ENCODE results near the gene FGF21. TPM values are rescaled to one million over a fixed set of nuclear protein-coding genes. Genes with fewer than 3 reads are reported as not detected.
A peak's percentile ranks its signal among the peaks of the same experiment; 100 is the strongest.

The FGF21 gene
- polyA plus RNA-seq, 1 of the 3 experiments (the other 2 are of a cell fraction), result not detected

DNA sequence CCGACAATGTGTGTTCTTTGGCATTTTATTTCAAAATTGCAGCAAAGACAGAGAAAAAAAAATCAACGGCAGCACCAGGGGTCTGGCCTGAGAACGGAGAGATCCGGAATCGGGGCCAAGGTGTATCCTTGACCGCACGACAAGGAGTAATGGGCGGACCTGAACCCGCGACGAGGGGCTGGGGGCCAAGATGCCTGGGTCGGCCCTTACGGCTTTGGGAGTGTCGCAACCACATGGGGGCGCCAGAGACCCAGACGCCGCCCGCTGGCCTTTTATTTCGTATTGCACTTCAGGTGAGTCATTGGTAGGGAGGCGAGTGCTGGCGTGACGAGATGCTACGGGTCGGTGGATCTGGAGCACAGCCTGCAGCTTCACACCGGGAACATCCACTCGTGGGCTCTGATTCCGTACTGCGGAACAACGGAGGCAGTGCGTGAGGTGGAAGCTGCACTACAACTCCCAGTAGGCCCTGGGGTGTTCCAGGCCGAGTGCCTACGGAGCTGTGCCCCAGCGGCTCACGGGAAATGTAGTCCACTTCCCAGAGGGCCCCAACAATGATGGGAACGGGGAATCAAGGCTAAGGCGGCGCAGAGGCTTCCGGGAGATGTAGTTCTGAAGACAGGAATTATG lies 39.8 kb downstream of the FGF21 start:
- H3K4me1 ChIP-seq (ENCODE audit: control insufficient read depth in 1 of 2, insufficient read depth in 2 of 2, low read depth in 1 of 2, low read length in 1 of 2), result peaks cover 5% of the 10 kb centered on the region in 2 experiments; a peak in 1 of 4 replicates
- H3K36me3 ChIP-seq (replicated peaks in 1 of 2; ENCODE audit: control insufficient read depth in 1 of 2, insufficient read depth in 2 of 2, low read length in 1 of 2), result no peaks in the 10 kb centered on the region
- no peaks in the 10 kb centered on the region for H4K20me1 ChIP-seq (ENCODE audit: insufficient read depth)
- no peaks in the 10 kb centered on the region for H3K79me2 ChIP-seq (ENCODE audit: insufficient read depth)
- no peaks in the 10 kb centered on the region for H3K27me3 ChIP-seq (ENCODE audit: insufficient read depth)
- peak overlapping the region; percentile 64 for H2AFZ ChIP-seq (ENCODE audit: low read depth)
- peak overlapping the region; percentile 77 for H3K4me2 ChIP-seq
- TF ChIP-seq TEAD4 (IDR thresholded peaks at IDR 0.05; ENCODE audit: borderline replicate concordance, insufficient read depth), result no peak
- TF ChIP-seq CHD2 (IDR thresholded peaks at IDR 0.05; ENCODE audit: low read length, partially characterized antibody), result peak; percentile 96
- TF ChIP-seq GABPA (IDR thresholded peaks at IDR 0.05; ENCODE audit: low read depth), result peak; percentile 61
- no peak for TF ChIP-seq RCOR1 (IDR thresholded peaks at IDR 0.05; ENCODE audit: low read length)
- TF ChIP-seq RAD21 (IDR thresholded peaks at IDR 0.05; ENCODE audit: low read length), result peak; percentile 74
- peak; percentile 52; the same call in 1 of the 2 replicates for TF ChIP-seq YY1 (IDR thresholded peaks at IDR 0.05; ENCODE audit: low read depth)
- TF ChIP-seq RXRA (IDR thresholded peaks at IDR 0.05; ENCODE audit: borderline replicate concordance, low read depth), result no peak
- no peak for TF ChIP-seq FOXM1 (IDR thresholded peaks at IDR 0.05; ENCODE audit: low read depth)
- TF ChIP-seq SMC3 (IDR thresholded peaks at IDR 0.05; ENCODE audit: low read depth, low read length), result peak; percentile 87
- peak; percentile 57; the same call in 1 of the 2 replicates for TF ChIP-seq POLR2AphosphoS5 (IDR thresholded peaks at IDR 0.05; ENCODE audit: low read depth, low read length)
- no peak for TF ChIP-seq EP300 (IDR thresholded peaks at IDR 0.05; ENCODE audit: borderline replicate concordance in 1 of 2, low read depth in 1 of 2, low read length in 1 of 2)
- no peak for TF ChIP-seq MEF2A (IDR thresholded peaks at IDR 0.05; ENCODE audit: borderline replicate concordance, low read depth)
- peak; percentile 92 for TF ChIP-seq ELF1 (IDR thresholded peaks at IDR 0.05)
- no peak for TF ChIP-seq FOXJ3 (CRISPR knock-in tag; IDR thresholded peaks at IDR 0.05)
- TF ChIP-seq, protein P1, sequence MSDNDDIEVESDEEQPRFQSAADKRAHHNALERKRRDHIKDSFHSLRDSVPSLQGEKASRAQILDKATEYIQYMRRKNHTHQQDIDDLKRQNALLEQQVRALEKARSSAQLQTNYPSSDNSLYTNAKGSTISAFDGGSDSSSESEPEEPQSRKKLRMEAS (IDR thresholded peaks at IDR 0.05; ENCODE audit: low read depth), result peak; percentile 35; the same call in 1 of the 2 replicates
- TF ChIP-seq SIN3A (IDR thresholded peaks at IDR 0.05; ENCODE audit: borderline replicate concordance, low read depth, low read length), result peak; percentile 49; the same call in 1 of the 2 replicates
- no peak for TF ChIP-seq GATA2 (CRISPR knock-in tag; IDR thresholded peaks at IDR 0.05)
- TF ChIP-seq, protein P2, sequence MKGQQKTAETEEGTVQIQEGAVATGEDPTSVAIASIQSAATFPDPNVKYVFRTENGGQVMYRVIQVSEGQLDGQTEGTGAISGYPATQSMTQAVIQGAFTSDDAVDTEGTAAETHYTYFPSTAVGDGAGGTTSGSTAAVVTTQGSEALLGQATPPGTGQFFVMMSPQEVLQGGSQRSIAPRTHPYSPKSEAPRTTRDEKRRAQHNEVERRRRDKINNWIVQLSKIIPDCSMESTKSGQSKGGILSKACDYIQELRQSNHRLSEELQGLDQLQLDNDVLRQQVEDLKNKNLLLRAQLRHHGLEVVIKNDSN (IDR thresholded peaks at IDR 0.05; ENCODE audit: borderline replicate concordance, low read depth), result no peak
- TF ChIP-seq, protein P3, sequence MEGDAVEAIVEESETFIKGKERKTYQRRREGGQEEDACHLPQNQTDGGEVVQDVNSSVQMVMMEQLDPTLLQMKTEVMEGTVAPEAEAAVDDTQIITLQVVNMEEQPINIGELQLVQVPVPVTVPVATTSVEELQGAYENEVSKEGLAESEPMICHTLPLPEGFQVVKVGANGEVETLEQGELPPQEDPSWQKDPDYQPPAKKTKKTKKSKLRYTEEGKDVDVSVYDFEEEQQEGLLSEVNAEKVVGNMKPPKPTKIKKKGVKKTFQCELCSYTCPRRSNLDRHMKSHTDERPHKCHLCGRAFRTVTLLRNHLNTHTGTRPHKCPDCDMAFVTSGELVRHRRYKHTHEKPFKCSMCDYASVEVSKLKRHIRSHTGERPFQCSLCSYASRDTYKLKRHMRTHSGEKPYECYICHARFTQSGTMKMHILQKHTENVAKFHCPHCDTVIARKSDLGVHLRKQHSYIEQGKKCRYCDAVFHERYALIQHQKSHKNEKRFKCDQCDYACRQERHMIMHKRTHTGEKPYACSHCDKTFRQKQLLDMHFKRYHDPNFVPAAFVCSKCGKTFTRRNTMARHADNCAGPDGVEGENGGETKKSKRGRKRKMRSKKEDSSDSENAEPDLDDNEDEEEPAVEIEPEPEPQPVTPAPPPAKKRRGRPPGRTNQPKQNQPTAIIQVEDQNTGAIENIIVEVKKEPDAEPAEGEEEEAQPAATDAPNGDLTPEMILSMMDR (IDR thresholded peaks at IDR 0.05), result peak; percentile 98
- TF ChIP-seq FOSL2 (IDR thresholded peaks at IDR 0.05; ENCODE audit: borderline replicate concordance, low read depth), result peak; percentile 70
- no peak for TF ChIP-seq TAF1 (IDR thresholded peaks at IDR 0.05; ENCODE audit: borderline replicate concordance, low read depth, low read length)
- no peak; the same call in 1 of the 2 replicates for TF ChIP-seq TCF12 (IDR thresholded peaks at IDR 0.05)
- peak; percentile 37; the same call in 1 of the 2 replicates for TF ChIP-seq MXI1 (IDR thresholded peaks at IDR 0.05; ENCODE audit: low read depth, low read length)
- TF ChIP-seq, protein P4, sequence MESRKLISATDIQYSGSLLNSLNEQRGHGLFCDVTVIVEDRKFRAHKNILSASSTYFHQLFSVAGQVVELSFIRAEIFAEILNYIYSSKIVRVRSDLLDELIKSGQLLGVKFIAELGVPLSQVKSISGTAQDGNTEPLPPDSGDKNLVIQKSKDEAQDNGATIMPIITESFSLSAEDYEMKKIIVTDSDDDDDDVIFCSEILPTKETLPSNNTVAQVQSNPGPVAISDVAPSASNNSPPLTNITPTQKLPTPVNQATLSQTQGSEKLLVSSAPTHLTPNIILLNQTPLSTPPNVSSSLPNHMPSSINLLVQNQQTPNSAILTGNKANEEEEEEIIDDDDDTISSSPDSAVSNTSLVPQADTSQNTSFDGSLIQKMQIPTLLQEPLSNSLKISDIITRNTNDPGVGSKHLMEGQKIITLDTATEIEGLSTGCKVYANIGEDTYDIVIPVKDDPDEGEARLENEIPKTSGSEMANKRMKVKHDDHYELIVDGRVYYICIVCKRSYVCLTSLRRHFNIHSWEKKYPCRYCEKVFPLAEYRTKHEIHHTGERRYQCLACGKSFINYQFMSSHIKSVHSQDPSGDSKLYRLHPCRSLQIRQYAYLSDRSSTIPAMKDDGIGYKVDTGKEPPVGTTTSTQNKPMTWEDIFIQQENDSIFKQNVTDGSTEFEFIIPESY (IDR thresholded peaks at IDR 0.05; ENCODE audit: borderline replicate concordance, low read depth), result peak; percentile 70; the same call in 1 of the 2 replicates
- TF ChIP-seq, protein P5, sequence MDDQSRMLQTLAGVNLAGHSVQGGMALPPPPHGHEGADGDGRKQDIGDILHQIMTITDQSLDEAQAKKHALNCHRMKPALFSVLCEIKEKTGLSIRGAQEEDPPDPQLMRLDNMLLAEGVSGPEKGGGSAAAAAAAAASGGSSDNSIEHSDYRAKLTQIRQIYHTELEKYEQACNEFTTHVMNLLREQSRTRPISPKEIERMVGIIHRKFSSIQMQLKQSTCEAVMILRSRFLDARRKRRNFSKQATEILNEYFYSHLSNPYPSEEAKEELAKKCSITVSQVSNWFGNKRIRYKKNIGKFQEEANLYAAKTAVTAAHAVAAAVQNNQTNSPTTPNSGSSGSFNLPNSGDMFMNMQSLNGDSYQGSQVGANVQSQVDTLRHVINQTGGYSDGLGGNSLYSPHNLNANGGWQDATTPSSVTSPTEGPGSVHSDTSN (IDR thresholded peaks at IDR 0.05), result peak; percentile 18; the same call in 1 of the 2 replicates
- no peak for TF ChIP-seq RFX5 (IDR thresholded peaks at IDR 0.05; ENCODE audit: low read length)
- peak; percentile 96 for DNase-seq
- peak overlapping the region; percentile 56 to 70; a peak in 3 of 4 replicates for H3K27ac ChIP-seq (ENCODE audit: low read depth in 2 of 2, low read length in 1 of 2)
- POLR2A ChIA-PET, result interaction anchor here (0.7 to 1.6 kb wide), 8 partner anchors 12 to 176 kb away, joined by 3 to 10 read pairs (median 4); partner anchors contain the start of genes BCAT2, RPL18 and SPHK2
- peaks cover 5% of the 10 kb centered on the region for H3F3A ChIP-seq (replicated peaks; ENCODE audit: insufficient read depth)
- H3K9ac ChIP-seq, result peak overlapping the region; percentile 59
- whole genome bisulfite sequencing (ENCODE audit: low lambda C conversion rate), result 4% methylated on average over 35 of the region's 38 CpGs
- no peaks in the 10 kb centered on the region for H3K9me3 ChIP-seq
- no peaks in the 10 kb centered on the region for H3K9me2 ChIP-seq
- CTCF ChIA-PET, result interaction anchor here (0.7 to 20.7 kb wide), 23 partner anchors 8 to 263 kb away, joined by 3 to 457 read pairs (median 6); partner anchors contain the start of genes CA11, FTL, HSD17B14 and IZUMO1
- peak overlapping the region; percentile 55 to 68 for H3K4me3 ChIP-seq (ENCODE audit: low read depth in 2 of 2, low read length in 1 of 2)

All from SK-N-SH (cell line).